ENCODE results near the gene KLHL6. TPM values are rescaled to one million over a fixed set of nuclear protein-coding genes. Genes with fewer than 3 reads are reported as not detected.

KLHL6 gene
- total and polyA plus RNA-seq, 7 donors, result under 0.01 to 10.3 (median 1.1) TPM

GRCh38 chr3:183502237-183503181 lies 53.0 kb downstream of the KLHL6 start:
- H3K4me3 ChIP-seq, result no peak overlapping the region
- no peaks in the 10 kb centered on the region for H3K36me3 ChIP-seq
- H3K9me3 ChIP-seq, result peaks cover 0 to 3% (median 0%) of the 10 kb centered on the region in 4 donors
- intact Hi-C loops (cut with DNase I), result no loop called here
- H3K4me1 ChIP-seq, result no peaks in the 10 kb centered on the region
- no peaks in the 10 kb centered on the region for H3K27me3 ChIP-seq
- no peak for DNase-seq
- no peak overlapping the region for H3K27ac ChIP-seq
- WGBS, 2 donors, result 62 to 75% methylated on average over 7 of the region's 7 CpGs
- no peak for TF ChIP-seq POLR2AphosphoS5 (IDR thresholded peaks at IDR 0.05)
- no peak for TF ChIP-seq POLR2A (IDR thresholded peaks at IDR 0.05)
- TF ChIP-seq CTCF (IDR thresholded peaks at IDR 0.05), result no peak
- TF ChIP-seq EP300 (IDR thresholded peaks at IDR 0.05), result no peak

GRCh38 chr3:183500981-183501704 lies 54.4 kb downstream of the KLHL6 start:
- Histone ChIP-seq H3K27me3 (no peaks in the 10 kb centered on the region), H3K4me3 (no peak overlapping the region), H3K4me1 (no peaks in the 10 kb centered on the region), H3K27ac (no peak overlapping the region), H3K36me3 (no peaks in the 10 kb centered on the region), H3K9me3 (peaks cover 0 to 3% (median 0%) of the 10 kb centered on the region in 4 donors)
- WGBS, 2 donors, result 86 to 93% methylated on average over 15 of the region's 15 CpGs
- no peak for DNase-seq
- intact Hi-C loops (cut with DNase I), result no loop called here
- TF ChIP-seq POLR2AphosphoS5 (IDR thresholded peaks at IDR 0.05) (no peak), CTCF (IDR thresholded peaks at IDR 0.05) (no peak), EP300 (IDR thresholded peaks at IDR 0.05) (no peak), POLR2A (IDR thresholded peaks at IDR 0.05) (no peak)

GRCh38 chr3:183500319-183500718 lies 55.2 kb downstream of the KLHL6 start:
- WGBS, 2 donors, result 41 to 82% methylated on average over 4 of the region's 4 CpGs
- TF ChIP-seq CTCF (IDR thresholded peaks at IDR 0.05) (no peak), POLR2A (IDR thresholded peaks at IDR 0.05) (no peak), EP300 (IDR thresholded peaks at IDR 0.05) (no peak), POLR2AphosphoS5 (IDR thresholded peaks at IDR 0.05) (no peak)
- intact Hi-C loops (cut with DNase I), result no loop called here

GRCh38 chr3:183498634-183499033 lies 56.9 kb downstream of the KLHL6 start:
- WGBS, 2 donors, result 83 to 85% methylated on average over 6 of the region's 6 CpGs
- Histone ChIP-seq H3K4me3 (no peak overlapping the region), H3K27ac (no peak overlapping the region), H3K4me1 (no peaks in the 10 kb centered on the region), H3K9me3 (no peaks in the 10 kb centered on the region), H3K27me3 (no peaks in the 10 kb centered on the region), H3K36me3 (no peaks in the 10 kb centered on the region)
- TF ChIP-seq POLR2A (IDR thresholded peaks at IDR 0.05), result no peak
- no peak for TF ChIP-seq CTCF (IDR thresholded peaks at IDR 0.05)
- intact Hi-C loops (cut with DNase I), result no loop called here
- no peak for DNase-seq

More at GRCh38 chr3:183500319-183500718, 55.2 kb downstream of the KLHL6 start:
- peaks cover 0 to 3% (median 0%) of the 10 kb centered on the region in 4 donors for H3K9me3 ChIP-seq
- DNase-seq, result no peak
- no peak overlapping the region for H3K27ac ChIP-seq
- H3K36me3 ChIP-seq, result no peaks in the 10 kb centered on the region
- H3K4me3 ChIP-seq, result no peak overlapping the region
- no peaks in the 10 kb centered on the region for H3K27me3 ChIP-seq
- H3K4me1 ChIP-seq, result no peaks in the 10 kb centered on the region

All from sigmoid colon (tissue), 7 donors.